ENCODE results near the gene TPM2.

DNA sequence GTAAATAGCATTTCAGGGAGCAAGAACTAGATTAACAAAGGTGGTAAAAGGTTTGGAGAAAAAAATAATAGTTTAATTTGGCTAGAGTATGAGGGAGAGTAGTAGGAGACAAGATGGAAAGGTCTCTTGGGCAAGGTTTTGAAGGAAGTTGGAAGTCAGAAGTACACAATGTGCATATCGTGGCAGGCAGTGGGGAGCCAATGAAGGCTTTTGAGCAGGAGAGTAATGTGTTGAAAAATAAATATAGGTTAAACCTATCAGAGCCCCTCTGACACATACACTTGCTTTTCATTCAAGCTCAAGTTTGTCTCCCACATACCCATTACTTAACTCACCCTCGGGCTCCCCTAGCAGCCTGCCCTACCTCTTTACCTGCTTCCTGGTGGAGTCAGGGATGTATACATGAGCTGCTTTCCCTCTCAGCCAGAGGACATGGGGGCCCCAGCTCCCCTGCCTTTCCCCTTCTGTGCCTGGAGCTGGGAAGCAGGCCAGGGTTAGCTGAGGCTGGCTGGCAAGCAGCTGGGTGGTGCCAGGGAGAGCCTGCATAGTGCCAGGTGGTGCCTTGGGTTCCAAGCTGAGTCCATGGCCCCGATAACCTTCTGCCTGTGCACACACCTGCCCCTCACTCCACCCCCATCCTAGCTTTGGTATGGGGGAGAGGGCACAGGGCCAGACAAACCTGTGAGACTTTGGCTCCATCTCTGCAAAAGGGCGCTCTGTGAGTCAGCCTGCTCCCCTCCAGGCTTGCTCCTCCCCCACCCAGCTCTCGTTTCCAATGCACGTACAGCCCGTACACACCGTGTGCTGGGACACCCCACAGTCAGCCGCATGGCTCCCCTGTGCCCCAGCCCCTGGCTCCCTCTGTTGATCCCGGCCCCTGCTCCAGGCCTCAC, 16.3 kb downstream of the TPM2 start, which contains the start of gene CA9:
- TF ChIP-seq, protein P1, sequence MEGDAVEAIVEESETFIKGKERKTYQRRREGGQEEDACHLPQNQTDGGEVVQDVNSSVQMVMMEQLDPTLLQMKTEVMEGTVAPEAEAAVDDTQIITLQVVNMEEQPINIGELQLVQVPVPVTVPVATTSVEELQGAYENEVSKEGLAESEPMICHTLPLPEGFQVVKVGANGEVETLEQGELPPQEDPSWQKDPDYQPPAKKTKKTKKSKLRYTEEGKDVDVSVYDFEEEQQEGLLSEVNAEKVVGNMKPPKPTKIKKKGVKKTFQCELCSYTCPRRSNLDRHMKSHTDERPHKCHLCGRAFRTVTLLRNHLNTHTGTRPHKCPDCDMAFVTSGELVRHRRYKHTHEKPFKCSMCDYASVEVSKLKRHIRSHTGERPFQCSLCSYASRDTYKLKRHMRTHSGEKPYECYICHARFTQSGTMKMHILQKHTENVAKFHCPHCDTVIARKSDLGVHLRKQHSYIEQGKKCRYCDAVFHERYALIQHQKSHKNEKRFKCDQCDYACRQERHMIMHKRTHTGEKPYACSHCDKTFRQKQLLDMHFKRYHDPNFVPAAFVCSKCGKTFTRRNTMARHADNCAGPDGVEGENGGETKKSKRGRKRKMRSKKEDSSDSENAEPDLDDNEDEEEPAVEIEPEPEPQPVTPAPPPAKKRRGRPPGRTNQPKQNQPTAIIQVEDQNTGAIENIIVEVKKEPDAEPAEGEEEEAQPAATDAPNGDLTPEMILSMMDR (IDR thresholded peaks at IDR 0.05) = no peak
- TF ChIP-seq POLR2A (IDR thresholded peaks at IDR 0.05) (no peak), POLR2AphosphoS5 (IDR thresholded peaks at IDR 0.05) (peak in 2 of 4 donors; percentile 35 to 38), EP300 (IDR thresholded peaks at IDR 0.05) (no peak)

Data from sigmoid colon (tissue), 4 donors.